ENCODE results near the gene BARHL1. TPM values are rescaled to one million over a fixed set of nuclear protein-coding genes. Genes with fewer than 3 reads are reported as not detected.

The BARHL1 gene
- total and polyA plus RNA-seq, 2 of the 4 experiments (the other 2 are of a cell fraction) = not detected

- BruUV-seq (replicated peaks) = no TSS peak
- peaks cover 14% of the 10 kb centered on the region for H3K27me3 ChIP-seq (ENCODE audit: control insufficient read depth, insufficient read depth, low read length)
- H2BK20ac ChIP-seq (ENCODE audit: low read depth, low read length) = no peak overlapping the region
- no peak overlapping the region for H3K9ac ChIP-seq (ENCODE audit: low read depth, low read length)
- H2BK15ac ChIP-seq (ENCODE audit: low read depth, low read length) = no peak overlapping the region
- no peak overlapping the region for H3K27ac ChIP-seq (ENCODE audit: insufficient read depth, low read length)
- in situ Hi-C loops (cut with MboI; ENCODE audit: low sequenced_read_pairs) = no loop called here
- ChIA-PET POLR2A (ENCODE audit: unreplicated experiment) (no interaction called here), CTCF (no interaction called here)
- no peaks in the 10 kb centered on the region for H3K79me1 ChIP-seq (ENCODE audit: low read depth in 1 of 2, low read length in 2 of 2)
- dilution Hi-C loops (cut with HindIII; ENCODE audit: low sequenced_read_pairs, unreplicated experiment) = no loop called here
- H4K91ac ChIP-seq (ENCODE audit: insufficient read depth, low read depth, low read length) = no peak overlapping the region
- H2AFZ ChIP-seq (replicated peaks; ENCODE audit: low read length, poor library complexity) = no peak overlapping the region
- 40% methylated on average over 1 of the region's 7 CpGs; no CpG with 5 or more reads in 1 of the 2 experiments for WGBS, 2 experiments (ENCODE audit: extremely low coverage in 2 of 2, insufficient read length in 1 of 2)
- no peak overlapping the region for H3K18ac ChIP-seq (ENCODE audit: low read depth, low read length)
- H3K4me1 ChIP-seq (ENCODE audit: control insufficient read depth, insufficient read depth, low read length) = no peaks in the 10 kb centered on the region
- H3K9me3 ChIP-seq (ENCODE audit: control insufficient read depth, insufficient read depth, low read length) = peaks cover 3% of the 10 kb centered on the region; the same call in 1 of the 2 replicates
- no peak for TF ChIP-seq BHLHE40 (IDR thresholded peaks at IDR 0.05; ENCODE audit: low read depth, low read length)
- no peak overlapping the region for H2BK5ac ChIP-seq (ENCODE audit: low read depth, low read length, poor library complexity, severe bottlenecking)
- H3K56ac ChIP-seq (ENCODE audit: extremely low read depth, insufficient read depth, low read length) = no peak overlapping the region
- no peak overlapping the region for H3K4me3 ChIP-seq (ENCODE audit: insufficient read depth, low read depth, low read length)
- H2AK9ac ChIP-seq (replicated peaks; ENCODE audit: low read depth, low read length, poor library complexity) = no peak overlapping the region
- no peak overlapping the region for H4K8ac ChIP-seq (ENCODE audit: low read depth in 2 of 2, low read length in 2 of 2)
- no peak overlapping the region for H3K23ac ChIP-seq (ENCODE audit: low read depth, low read length)
- intact Hi-C loops (cut with micrococcal nuclease) = no loop called here
- ATAC-seq (ENCODE audit: low read depth) (no peak), DNase-seq (no peak)
- no peaks in the 10 kb centered on the region for H3K36me3 ChIP-seq (ENCODE audit: control insufficient read depth, insufficient read depth, low read length)
- no peaks in the 10 kb centered on the region for H4K20me1 ChIP-seq (ENCODE audit: insufficient read depth, low read length)
- H2AK5ac ChIP-seq (ENCODE audit: low read depth, low read length) = no peak overlapping the region
- H3K4me2 ChIP-seq (ENCODE audit: low read depth, low read length) = no peak overlapping the region
- no peak overlapping the region for H2BK120ac ChIP-seq (ENCODE audit: low read depth, low read length)
- H4K5ac ChIP-seq (ENCODE audit: low read depth, low read length) = no peak overlapping the region
- no peaks in the 10 kb centered on the region for H3K9me1 ChIP-seq (ENCODE audit: insufficient read depth, low read length)
- no peak overlapping the region for H3K4ac ChIP-seq (ENCODE audit: low read depth, low read length)
- H3K14ac ChIP-seq (replicated peaks; ENCODE audit: low read depth, low read length) = no peak overlapping the region
Measured at GRCh38 chr9:132539096-132539495, 43.3 kb upstream of the BARHL1 start.

Measured in IMR-90 (cell line).